Right lobe of liver (tissue), 4 donors: Measurements from ENCODE around the gene CCT2.
"Not testable (repeated sequence)": the region's sequence is repeated elsewhere in the genome, so short reads cannot be mapped to it uniquely, and the experiment has no call there.

Experiments used
- CTCF ChIP-seq, 4 donors: fragments of 200-600 bp in 3 of 4; fragments of 450-650 bp in 1 of 4; IDR thresholded peaks; one replicate each; pipeline versions ENCODE4 v1.5.1 to v1.8.0; 2016 to 2022; ENCODE audit warnings: antibody characterized with exemption in 4 of 4, mild to moderate bottlenecking in 2 of 4
- POLR2A ChIP-seq: fragments of 450-650 bp; IDR thresholded peaks from one replicate; pipeline ENCODE4 v1.6.1; 2017; ENCODE audit warnings: antibody characterized with exemption, mild to moderate bottlenecking
- donor health status: DM: no; HTN: no; CAD: no.
- donor health status: DM: no; HTN: no; CAD: no.
- donor health status: DM: no; HTN: yes; CAD: no.

DNA sequence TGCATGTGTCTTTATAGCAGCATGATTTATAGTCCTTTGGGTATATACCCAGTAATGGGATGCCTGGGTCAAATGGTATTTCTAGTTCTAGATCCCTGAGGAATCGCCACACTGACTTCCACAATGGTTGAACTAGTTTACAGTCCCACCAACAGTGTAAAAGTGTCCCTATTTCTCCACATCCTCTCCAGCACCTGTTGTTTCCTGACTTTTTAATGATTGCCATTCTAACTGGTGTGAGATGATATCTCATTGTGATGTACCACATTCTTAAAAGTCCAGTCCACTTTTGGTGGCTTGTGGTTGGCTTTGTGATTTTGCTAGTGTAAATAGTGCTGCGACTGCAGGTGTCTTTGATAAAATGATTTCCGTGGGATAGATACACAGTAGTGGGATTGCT is 19.0 kb downstream of the CCT2 start:
- not testable (repeated sequence) for TF ChIP-seq CTCF (IDR thresholded peaks at IDR 0.05); POLR2A
